ENCODE measurements around the gene BTBD9.

- no peak for TF ChIP-seq CTCF (IDR thresholded peaks at IDR 0.05)
- TF ChIP-seq EZH2 (IDR thresholded peaks at IDR 0.05; ENCODE audit: borderline replicate concordance, insufficient read depth, low read depth, low read length, poor library complexity, severe bottlenecking) = no peak
Measured at GRCh38 chr6:38507173-38507572, 132.6 kb downstream of the BTBD9 start.

Measured in B cell (primary cell).